ENCODE results near the gene TAF11L3.
"Not testable (repeated sequence)": the region's sequence is repeated elsewhere in the genome, so short reads cannot be mapped to it uniquely, and the experiment has no call there.

Gene TAF11L3

DNA sequence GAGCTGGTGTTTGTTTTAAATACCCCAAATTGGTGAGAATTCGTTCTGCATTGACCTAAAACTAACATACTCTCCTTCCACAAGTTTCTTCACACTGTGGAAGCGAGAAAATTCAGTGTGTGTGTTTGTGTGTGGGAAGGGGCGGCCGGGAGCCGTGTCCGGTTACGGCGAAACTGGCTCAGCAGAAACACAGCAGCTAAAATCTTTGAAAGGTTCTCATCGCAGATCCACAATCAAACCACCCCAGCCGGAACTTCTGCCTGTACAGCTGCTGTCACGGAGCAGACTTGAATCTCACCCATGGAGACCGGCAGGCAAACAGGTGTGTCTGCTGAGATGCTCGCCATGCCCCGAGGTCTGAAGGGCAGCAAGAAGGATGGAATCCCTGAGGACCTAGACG, at the start of gene TAF11L3:
Gene TAF11L3 (plus strand): TSS at position 301 of the 400 bp plus-strand sequence.
- intact Hi-C loops (cut with DNase I), result not testable (repeated sequence)

DNA sequence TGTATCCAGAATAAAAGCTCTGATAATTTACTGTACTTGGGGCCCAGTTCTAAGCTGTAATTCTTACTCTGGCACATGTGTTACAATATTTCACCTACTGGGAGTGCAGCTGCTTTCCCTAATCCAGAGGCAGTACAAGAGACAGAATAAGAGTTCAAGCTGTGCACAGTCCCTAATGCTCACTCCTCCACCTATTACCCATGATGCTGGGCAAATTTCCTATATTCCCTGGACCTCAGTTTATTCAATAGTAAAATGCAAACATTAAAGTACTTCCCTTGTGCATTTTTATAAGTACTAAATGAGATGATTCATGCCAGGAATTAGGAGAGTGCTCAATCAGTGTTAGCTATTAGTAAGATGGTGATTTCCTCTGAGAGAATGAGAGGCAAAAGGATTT, 48.1 kb upstream of the TAF11L3 start:
- intact Hi-C loops (cut with DNase I), result no loop called here
- DNase-seq, result no peak

More for the DNA sequence above, at the start of gene TAF11L3:
- DNase-seq, result not testable (repeated sequence)

GRCh38 chr5:17475064-17475463, 43.1 kb upstream of the TAF11L3 start:
- intact Hi-C loops (cut with DNase I); DNase-seq: not testable (repeated sequence)

DNA sequence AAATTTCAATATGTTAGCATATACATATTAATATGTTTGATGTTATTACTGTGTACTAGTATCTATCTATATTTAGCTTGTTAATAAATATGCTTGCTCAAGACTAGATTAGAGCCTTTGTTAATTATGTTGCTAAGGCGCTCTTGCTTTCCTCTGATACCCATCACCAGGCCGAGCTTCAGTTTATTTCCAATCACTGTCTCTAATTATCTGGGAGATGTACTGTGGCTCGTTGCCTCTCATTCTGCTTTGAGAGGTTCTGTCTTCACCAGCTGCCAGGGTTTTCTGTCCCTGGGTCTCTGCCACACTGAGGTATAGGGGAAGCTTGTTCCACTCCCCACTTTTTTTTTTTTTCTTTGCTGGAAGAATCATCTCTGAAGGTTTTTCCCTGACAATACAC, 41.1 kb upstream of the TAF11L3 start:
- intact Hi-C loops (cut with DNase I), result no loop called here

DNA sequence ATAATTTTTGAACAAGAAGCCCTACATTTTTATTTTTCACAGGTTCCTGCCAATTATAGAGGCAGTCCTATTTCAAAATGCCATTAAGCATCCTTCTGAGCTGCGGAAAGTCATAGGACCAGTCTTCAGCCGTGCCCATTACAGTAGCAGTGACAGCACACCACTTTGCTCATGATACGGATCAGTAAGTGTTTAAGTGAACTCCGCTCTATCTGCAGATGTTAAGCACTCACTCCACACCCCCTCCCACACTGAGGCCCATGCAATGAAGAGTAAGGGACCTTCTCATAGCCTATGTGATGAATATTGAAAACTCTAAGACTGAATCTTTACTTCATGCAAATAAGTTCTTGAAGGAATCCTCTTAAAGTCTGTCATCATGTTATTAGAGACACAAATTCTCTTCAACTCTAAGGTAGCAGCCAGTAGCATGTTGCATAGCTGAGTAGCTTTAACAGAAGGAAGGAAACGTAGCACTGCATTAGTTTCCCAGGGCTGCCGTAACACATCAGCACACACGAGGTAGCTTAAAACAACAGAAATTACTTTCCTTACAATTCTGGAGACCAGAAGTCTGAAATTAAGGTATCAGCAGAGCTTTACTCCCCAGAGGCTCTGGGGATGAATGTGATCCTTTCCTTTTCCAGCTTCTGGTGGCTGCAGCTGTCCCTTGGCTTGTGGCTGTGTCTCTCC, 40.4 kb upstream of the TAF11L3 start:
- DNase-seq, result no peak
- intact Hi-C loops (cut with DNase I), result no loop called here

More for the DNA sequence above, 41.1 kb upstream of the TAF11L3 start:
- peak in 1 of 42 donors; percentile 2 for DNase-seq

- no peak for DNase-seq
- intact Hi-C loops (cut with DNase I), result no loop called here
These were observed 36.8 kb upstream of the TAF11L3 start for GRCh38 chr5:17481378-17481777.

DNA sequence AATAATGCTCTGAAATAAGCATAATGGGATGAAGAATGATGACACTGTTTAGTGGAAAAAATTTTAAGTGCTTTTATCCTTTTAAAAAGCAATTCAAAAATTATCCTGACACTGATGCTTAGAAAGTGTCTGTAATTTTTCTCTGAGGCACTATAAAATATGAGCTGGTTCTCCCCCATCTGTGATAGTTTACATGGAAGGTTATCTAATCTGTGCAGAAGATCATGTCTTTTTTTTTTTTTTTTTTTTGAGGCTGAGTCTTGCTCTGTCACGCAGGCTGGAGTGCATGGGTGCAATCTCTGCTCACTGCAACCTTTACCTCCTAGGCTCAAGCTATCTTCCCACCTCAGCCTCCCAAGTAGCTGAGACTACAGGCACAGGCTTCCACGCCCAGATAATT, 35.4 kb upstream of the TAF11L3 start:
- no peak for DNase-seq
- intact Hi-C loops (cut with DNase I), result no loop called here

DNA sequence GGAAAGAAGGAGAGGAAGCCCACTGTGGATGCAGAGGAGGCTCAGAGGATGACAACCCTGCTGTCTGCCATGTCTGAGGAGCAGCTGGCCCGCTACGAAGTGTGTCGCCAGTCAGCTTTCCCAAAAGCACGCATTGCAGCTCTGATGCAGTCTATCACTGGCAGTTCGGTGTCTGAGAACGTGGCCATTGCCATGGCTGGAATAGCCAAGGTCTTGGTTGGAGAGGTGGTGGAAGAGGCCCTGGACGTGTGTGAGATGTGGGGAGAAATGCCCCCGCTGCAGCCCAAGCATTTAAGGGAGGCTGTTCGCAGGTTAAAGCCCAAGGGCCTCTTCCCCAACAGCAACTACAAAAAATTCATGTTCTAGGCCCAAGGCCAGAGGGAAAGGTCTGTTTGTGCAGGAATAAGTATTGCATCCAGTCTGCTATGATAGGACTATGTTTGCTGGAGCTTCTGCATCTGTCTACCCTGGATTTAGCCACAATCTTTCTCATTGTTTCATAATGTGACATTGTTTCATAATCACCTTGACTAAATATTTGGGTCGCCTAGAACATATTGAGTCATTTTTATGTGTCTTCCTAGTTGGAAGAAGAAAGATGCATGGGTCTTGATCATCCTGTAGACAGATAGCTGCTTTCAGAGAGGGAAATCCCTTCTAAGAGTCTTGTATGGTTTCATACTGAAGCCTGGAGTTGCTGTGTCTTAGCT, 31.5 kb upstream of the TAF11L3 start:
- DNase-seq; intact Hi-C loops (cut with DNase I): not testable (repeated sequence)

- DNase-seq, result no peak
- intact Hi-C loops (cut with DNase I), result no loop called here
These were observed 31.0 kb upstream of the TAF11L3 start for GRCh38 chr5:17487174-17487512.

DNA sequence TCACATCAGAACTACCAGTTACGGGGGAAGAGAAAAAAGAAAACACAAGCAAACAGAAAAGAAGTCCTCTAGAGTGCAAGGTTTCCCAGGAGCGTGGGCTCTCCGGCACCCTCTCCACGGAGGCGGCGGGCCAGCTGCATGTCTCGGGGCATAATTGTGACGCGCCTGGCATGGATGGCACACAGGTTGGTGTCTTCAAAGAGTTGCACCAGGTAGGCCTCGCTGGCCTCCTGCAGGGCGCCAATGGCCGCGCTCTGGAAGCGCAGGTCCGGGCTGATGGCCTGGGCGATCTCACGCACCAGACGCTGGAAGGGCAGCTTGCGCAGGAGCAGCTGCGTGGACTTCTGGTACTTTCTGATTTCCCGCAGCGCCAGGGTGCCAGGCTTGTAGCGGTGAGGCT, 26.9 kb upstream of the TAF11L3 start:
- intact Hi-C loops (cut with DNase I); DNase-seq: not testable (repeated sequence)

DNA sequence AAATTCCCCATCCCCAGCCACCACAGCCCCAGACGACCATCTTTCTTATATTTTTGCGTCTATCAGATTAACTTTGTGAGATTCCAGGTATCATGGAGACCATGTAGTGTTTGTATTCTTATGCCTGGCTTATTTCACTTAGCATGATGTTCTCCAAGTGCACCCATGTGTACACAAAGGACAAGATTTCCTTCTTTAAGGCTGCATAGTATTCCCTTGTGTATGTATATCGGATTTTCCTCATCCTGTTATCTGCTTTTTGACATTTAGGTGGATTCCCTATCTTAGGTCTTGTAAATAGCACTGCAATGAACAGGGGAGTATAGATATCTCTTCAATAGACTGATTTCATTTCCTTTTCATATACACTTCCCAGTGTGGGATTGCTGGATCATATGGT, 25.4 kb upstream of the TAF11L3 start:
- intact Hi-C loops (cut with DNase I), result no loop called here

DNA sequence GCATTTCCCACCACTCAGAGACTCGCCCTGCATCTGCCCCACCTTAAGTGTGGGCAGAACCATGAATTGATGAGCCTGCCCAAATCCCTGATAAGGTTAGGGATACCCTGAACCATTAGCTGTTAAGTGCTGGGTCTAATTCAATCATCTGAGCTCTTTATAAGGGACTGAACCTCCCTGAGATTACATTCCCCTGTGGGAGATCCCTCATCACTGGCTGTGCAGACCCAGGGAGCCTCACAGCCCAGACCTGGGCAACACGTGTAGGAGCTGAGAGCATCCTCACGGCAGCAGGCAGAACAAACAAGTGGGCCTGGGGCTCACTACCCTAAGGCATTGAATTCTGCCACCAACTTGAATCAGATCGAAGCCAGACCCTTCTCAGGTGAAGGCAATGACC, 20.7 kb upstream of the TAF11L3 start:
- intact Hi-C loops (cut with DNase I), result no loop called here
- DNase-seq, result no peak

More for the DNA sequence above, 25.4 kb upstream of the TAF11L3 start:
- DNase-seq, result no peak

- intact Hi-C loops (cut with DNase I), result not testable (repeated sequence)
These were observed 20.2 kb upstream of the TAF11L3 start, which contains the start of gene TAF11L2 for GRCh38 chr5:17497931-17498330. Gene TAF11L2, plus strand, starts transcription at chr5:17498231.

GRCh38 chr5:17511775-17512325, 6.3 kb upstream of the TAF11L3 start:
- DNase-seq, result no peak
- intact Hi-C loops (cut with DNase I), result no loop called here

More at GRCh38 chr5:17497931-17498330, 20.2 kb upstream of the TAF11L3 start, which contains the start of gene TAF11L2:
- DNase-seq, result not testable (repeated sequence)

- peak in 5 of 42 donors; percentile 25 to 51 (median 34) for DNase-seq
- intact Hi-C loops (cut with DNase I), result not testable (repeated sequence)
These were observed 641 bp upstream of the TAF11L3 start for GRCh38 chr5:17517526-17517925.

DNA sequence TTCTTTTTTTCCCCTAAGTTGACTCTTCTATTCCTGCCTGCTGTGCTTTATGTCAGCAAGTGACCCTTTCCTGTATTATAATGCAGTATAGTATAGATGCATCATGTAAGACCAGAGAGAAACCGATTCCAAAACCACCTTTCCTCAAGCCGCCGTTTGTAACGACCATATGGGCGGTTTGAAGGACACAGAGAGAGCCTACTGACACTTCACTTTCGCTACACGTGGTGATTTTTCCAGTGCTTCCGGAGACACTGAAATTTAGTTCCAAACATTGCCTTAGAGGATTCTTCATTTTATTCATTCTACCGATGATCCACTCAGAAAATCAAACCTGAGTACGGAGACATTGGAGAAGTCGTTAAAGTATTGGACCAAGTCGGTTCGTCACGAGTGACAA, 1.3 kb downstream of the TAF11L3 start:
- intact Hi-C loops (cut with DNase I), result not testable (repeated sequence)

DNA sequence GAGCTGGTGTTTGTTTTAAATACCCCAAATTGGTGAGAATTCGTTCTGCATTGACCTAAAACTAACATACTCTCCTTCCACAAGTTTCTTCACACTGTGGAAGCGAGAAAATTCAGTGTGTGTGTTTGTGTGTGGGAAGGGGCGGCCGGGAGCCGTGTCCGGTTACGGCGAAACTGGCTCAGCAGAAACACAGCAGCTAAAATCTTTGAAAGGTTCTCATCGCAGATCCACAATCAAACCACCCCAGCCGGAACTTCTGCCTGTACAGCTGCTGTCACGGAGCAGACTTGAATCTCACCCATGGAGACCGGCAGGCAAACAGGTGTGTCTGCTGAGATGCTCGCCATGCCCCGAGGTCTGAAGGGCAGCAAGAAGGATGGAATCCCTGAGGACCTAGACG, 3.3 kb downstream of the TAF11L3 start, which contains the start of gene TAF11L4:
Gene TAF11L4 (plus strand): TSS at position 301 of the 400 bp plus-strand sequence.
- DNase-seq; intact Hi-C loops (cut with DNase I): not testable (repeated sequence)

More for the DNA sequence above, 1.3 kb downstream of the TAF11L3 start:
- peak in 2 of 42 donors; percentile 24 to 52 for DNase-seq

DNA sequence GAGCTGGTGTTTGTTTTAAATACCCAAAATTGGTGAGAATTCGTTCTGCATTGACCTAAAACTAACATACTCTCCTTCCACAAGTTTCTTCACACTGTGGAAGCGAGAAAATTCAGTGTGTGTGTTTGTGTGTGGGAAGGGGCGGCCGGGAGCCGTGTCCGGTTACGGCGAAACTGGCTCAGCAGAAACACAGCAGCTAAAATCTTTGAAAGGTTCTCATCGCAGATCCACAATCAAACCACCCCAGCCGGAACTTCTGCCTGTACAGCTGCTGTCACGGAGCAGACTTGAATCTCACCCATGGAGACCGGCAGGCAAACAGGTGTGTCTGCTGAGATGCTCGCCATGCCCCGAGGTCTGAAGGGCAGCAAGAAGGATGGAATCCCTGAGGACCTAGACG, 6.8 kb downstream of the TAF11L3 start, which contains the start of gene TAF11L5:
Gene TAF11L5 (plus strand): TSS at position 301 of the 400 bp plus-strand sequence.
- intact Hi-C loops (cut with DNase I); DNase-seq: not testable (repeated sequence)

DNA sequence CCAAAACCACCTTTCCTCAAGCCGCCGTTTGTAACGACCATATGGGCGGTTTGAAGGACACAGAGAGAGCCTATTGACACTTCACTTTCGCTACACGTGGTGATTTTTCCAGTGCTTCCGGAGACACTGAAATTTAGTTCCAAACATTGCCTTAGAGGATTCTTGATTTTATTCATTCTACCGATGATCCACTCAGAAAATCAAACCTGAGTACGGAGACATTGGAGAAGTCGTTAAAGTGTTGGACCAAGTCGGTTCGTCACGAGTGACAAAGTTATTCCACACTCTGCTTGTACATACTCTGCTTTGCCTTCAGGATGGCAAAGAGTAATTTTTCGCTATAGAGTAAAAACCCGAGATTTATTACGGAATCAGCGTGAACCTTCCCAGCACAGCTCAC, 8.3 kb downstream of the TAF11L3 start:
- DNase-seq, result peak in 34 of 42 donors; percentile 7 to 80 (median 40)
- intact Hi-C loops (cut with DNase I), result not testable (repeated sequence)

DNA sequence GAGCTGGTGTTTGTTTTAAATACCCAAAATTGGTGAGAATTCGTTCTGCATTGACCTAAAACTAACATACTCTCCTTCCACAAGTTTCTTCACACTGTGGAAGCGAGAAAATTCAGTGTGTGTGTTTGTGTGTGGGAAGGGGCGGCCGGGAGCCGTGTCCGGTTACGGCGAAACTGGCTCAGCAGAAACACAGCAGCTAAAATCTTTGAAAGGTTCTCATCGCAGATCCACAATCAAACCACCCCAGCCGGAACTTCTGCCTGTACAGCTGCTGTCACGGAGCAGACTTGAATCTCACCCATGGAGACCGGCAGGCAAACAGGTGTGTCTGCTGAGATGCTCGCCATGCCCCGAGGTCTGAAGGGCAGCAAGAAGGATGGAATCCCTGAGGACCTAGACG, 10.2 kb downstream of the TAF11L3 start, which contains the start of gene TAF11L6:
Gene TAF11L6 (plus strand): TSS at position 301 of the 400 bp plus-strand sequence.
- intact Hi-C loops (cut with DNase I), result not testable (repeated sequence)

More for the DNA sequence above, 10.2 kb downstream of the TAF11L3 start, which contains the start of gene TAF11L6:
- DNase-seq, result not testable (repeated sequence)
